Liver (tissue), 3 donors: ENCODE data around the gene PPFIBP2.

Experiments
- CTCF ChIP-seq: fragments of 150-350 bp; IDR thresholded peaks from 2 replicates; pipeline ENCODE4 v1.5.1; 2017; ENCODE audit warnings: improper control_type of control experiment, low read depth, low read length; ENCODE audit not compliant: missing input control
- MAX ChIP-seq: IDR thresholded peaks from 2 replicates; pipeline ENCODE4 v1.6.1; 2016; ENCODE audit warnings: antibody characterized with exemption
- RXRA ChIP-seq, 2 donors: IDR thresholded peaks; 2 replicates each; pipeline ENCODE4 v1.6.1; 2017 to 2018; ENCODE audit warnings: antibody characterized with exemption in 2 of 2, mild to moderate bottlenecking in 1 of 2
- YY1 ChIP-seq: IDR thresholded peaks from 2 replicates; pipeline ENCODE4 v1.6.1; 2016; ENCODE audit warnings: antibody characterized with exemption, mild to moderate bottlenecking
- donor health status: healthy.
- donor health status: healthy.

- TF ChIP-seq RXRA (IDR thresholded peaks at IDR 0.05) (peak in 1 of 2 donors; percentile 23), CTCF (no peak), YY1 (no peak), MAX (no peak)
These were observed 116.2 kb downstream of the PPFIBP2 start for GRCh38 chr11:7630002-7630401.
